Thyroid gland (tissue), 4 donors: ENCODE results near the gene TSHR. TPM values are rescaled to one million over a fixed set of nuclear protein-coding genes. Genes with fewer than 3 reads are reported as not detected.
A peak's percentile ranks its signal among the peaks of the same experiment; 100 is the strongest.

Experiments
- DNase-seq, 2 donors: peaks; one replicate each; pipeline ENCODE4 v3.0.0-alpha.2; 2019
- H3K27ac ChIP-seq, 3 donors: fragments of 200-600 bp; sonication (generic); 1 replicate in 2 of 3; 2 replicates in 1 of 3; pipeline ENCODE4 v1.5.1; 2016 to 2019; ENCODE audit warnings: mild to moderate bottlenecking in 1 of 3, moderate library complexity in 1 of 3
- H3K27me3 ChIP-seq: fragments of 200-600 bp; sonication (generic); one replicate; pipeline ENCODE4 v1.5.1; 2019
- H3K36me3 ChIP-seq, 2 donors: fragments of 200-600 bp; sonication (generic); one replicate each; pipeline ENCODE4 v1.5.1; 2016 to 2019
- H3K4me1 ChIP-seq, 2 donors: fragments of 200-600 bp; sonication (generic); one replicate each; pipeline ENCODE4 v1.5.1; 2017 to 2019
- H3K4me3 ChIP-seq, 3 donors: fragments of 200-600 bp; sonication (generic); replicated peaks in 1 of 3; 1 replicate in 2 of 3; 2 replicates in 1 of 3; pipeline ENCODE4 v1.5.1; 2016; ENCODE audit warnings: mild to moderate bottlenecking in 1 of 3
- H3K9me3 ChIP-seq: fragments of 200-600 bp; sonication (generic); one replicate; pipeline ENCODE4 v1.5.1; 2017
- POLR2A ChIP-seq, 2 donors: fragments of 450-650 bp; IDR thresholded peaks; one replicate each; pipeline ENCODE4 v1.6.1; 2017; ENCODE audit warnings: antibody characterized with exemption in 2 of 2, mild to moderate bottlenecking in 2 of 2, moderate library complexity in 1 of 2
- WGBS, 2 donors: methylation state at CpG; one replicate each; pipeline ENCODE4 v1.1.5; 2017; 5-methylcytosine and 5-hydroxymethylcytosine counted together
- intact Hi-C: fragments of 100-400 bp; cut with DNase I; formaldehyde crosslinking; loops from one replicate; pipeline ENCODE4 v1.15.1; 2023
- total RNA-seq, 4 donors: library from RNA; depleted of rRNA; stranded (reverse); fragments of >200 nt; gene quantifications; one replicate each; pipeline ENCODE4 v1.2.3, GENCODE V29; 2016
- TF ChIP-seq, protein P1 (sequence below), 6 experiments: fragments of 200-600 bp in 3 of 6; fragments of 450-650 bp in 3 of 6; sonication (generic) in 3 of 6; IDR thresholded peaks; one replicate each; pipeline ENCODE4 v1.5.1; 2016 to 2019; ENCODE audit warnings: antibody characterized with exemption in 6 of 6, mild to moderate bottlenecking in 2 of 6, inconsistent platforms in 1 of 6, moderate library complexity in 1 of 6

The TSHR gene
- total RNA-seq, 4 donors from 2014 or later, result 551 to 711 (median 608) TPM

DNA sequence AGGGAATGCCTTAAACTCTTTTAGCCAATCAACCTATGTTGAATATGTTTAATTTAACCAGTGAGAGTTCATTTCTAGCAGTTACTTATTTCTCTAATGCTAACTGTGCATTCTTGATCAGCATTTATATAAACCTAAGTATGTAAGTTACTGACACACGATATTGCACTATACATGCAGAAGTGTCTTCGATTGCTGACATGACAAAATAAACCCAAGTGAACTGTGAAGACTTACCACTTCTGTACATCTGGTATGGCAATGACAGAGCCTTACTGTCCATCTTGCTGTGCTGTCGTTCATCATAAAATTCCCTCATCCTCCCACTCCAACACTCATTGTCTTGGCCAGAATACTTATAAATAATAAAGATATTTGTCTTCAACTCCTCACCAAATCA, 131.8 kb downstream of the TSHR start:
- H3K4me3 ChIP-seq, result no peak overlapping the region
- 59 to 75% methylated on average over 3 of the region's 3 CpGs for WGBS, 2 donors
- H3K9me3 ChIP-seq, result no peaks in the 10 kb centered on the region
- intact Hi-C loops, result no loop called here
- H3K36me3 ChIP-seq, result peaks cover 0 to 2% of the 10 kb centered on the region in 2 donors
- no peak for DNase-seq
- H3K4me1 ChIP-seq, result peaks cover 31 to 42% of the 10 kb centered on the region in 2 donors
- TF ChIP-seq POLR2A (IDR thresholded peaks at IDR 0.05), result no peak
- TF ChIP-seq, protein P1, sequence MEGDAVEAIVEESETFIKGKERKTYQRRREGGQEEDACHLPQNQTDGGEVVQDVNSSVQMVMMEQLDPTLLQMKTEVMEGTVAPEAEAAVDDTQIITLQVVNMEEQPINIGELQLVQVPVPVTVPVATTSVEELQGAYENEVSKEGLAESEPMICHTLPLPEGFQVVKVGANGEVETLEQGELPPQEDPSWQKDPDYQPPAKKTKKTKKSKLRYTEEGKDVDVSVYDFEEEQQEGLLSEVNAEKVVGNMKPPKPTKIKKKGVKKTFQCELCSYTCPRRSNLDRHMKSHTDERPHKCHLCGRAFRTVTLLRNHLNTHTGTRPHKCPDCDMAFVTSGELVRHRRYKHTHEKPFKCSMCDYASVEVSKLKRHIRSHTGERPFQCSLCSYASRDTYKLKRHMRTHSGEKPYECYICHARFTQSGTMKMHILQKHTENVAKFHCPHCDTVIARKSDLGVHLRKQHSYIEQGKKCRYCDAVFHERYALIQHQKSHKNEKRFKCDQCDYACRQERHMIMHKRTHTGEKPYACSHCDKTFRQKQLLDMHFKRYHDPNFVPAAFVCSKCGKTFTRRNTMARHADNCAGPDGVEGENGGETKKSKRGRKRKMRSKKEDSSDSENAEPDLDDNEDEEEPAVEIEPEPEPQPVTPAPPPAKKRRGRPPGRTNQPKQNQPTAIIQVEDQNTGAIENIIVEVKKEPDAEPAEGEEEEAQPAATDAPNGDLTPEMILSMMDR (IDR thresholded peaks at IDR 0.05), result no peak
- peak overlapping the region in 1 of 3 donors; percentile 3 for H3K27ac ChIP-seq
- no peaks in the 10 kb centered on the region for H3K27me3 ChIP-seq

DNA sequence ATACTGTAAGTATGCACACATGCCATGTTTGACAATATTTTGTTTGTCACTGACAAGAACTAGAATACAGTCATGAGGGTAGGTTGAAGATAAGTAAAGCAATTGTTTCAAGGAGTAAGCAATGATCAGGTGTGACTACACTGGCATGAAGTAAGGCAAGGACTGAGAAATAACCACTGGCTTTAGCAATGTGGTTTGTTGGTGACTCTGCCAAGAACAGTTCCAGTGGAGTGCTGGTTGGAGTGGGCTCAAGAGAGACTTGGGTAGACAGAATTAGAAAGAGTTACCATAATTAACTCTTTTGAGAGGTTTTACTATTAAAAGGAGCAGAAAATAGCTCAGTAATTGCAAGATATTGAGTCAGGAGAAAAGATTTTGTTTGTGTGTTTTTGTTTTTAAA, 135.7 kb downstream of the TSHR start:
- Histone ChIP-seq H3K27ac (peak overlapping the region; percentile 62 to 73 (median 68)), H3K4me1 (peaks cover 26 to 40% of the 10 kb centered on the region in 2 donors), H3K36me3 (peaks cover 0 to 23% of the 10 kb centered on the region in 2 donors), H3K9me3 (no peaks in the 10 kb centered on the region), H3K27me3 (no peaks in the 10 kb centered on the region), H3K4me3 (no peak overlapping the region)
- DNase-seq, result peak; percentile 74 to 75
- intact Hi-C loops, result no loop called here
- TF ChIP-seq, protein P1 (IDR thresholded peaks at IDR 0.05), result no peak
- TF ChIP-seq POLR2A (IDR thresholded peaks at IDR 0.05), result no peak

DNA sequence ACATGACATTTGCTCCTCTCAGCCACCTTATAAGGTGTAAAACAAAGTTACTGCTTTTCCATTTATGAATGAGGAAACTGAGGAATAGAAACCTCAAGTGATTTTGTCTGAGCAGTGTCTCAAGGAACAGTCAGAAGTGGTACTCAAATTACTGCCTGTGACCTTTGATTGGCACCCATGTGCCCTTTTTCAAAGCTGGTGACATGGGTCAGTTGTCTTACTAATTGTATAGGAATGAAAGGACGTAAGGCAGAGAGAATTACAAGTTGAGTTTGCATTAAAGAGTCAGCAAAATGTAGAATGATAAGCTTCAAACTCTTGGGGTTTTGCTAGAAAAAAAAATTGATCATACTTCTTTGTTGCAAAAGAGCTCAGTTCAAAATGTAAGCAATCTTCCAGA, 136.2 kb downstream of the TSHR start:
- Histone ChIP-seq H3K4me1 (peaks cover 26 to 40% of the 10 kb centered on the region in 2 donors), H3K9me3 (no peaks in the 10 kb centered on the region), H3K27me3 (no peaks in the 10 kb centered on the region), H3K27ac (peak overlapping the region; percentile 14 to 73 (median 44)), H3K36me3 (peaks cover 4 to 25% of the 10 kb centered on the region in 2 donors), H3K4me3 (no peak overlapping the region)
- no peak for DNase-seq
- WGBS, 2 donors, result 64 to 80% methylated on average over 1 of the region's 1 CpG
- intact Hi-C loops, result no loop called here
- TF ChIP-seq, protein P1 (IDR thresholded peaks at IDR 0.05), result no peak

DNA sequence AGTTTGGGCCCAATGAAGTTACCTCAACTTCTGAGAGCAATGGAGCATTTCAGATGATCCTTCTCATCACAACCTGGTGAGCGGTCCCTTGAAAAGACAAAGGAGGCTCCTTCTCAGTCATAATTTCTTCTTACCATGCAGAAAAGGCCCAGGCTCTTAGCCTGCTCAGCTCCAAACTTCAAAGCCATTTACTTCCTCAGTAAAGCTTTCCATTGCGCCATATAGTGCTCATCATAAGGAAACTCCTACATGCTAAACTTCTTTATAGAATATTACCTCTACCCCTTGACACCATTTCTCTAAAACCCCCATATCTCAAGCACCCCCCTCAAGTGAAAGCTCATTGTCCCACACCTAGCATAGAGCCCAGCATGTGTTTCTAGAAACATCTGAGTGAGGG, 138.2 kb downstream of the TSHR start:
- H3K4me1 ChIP-seq, result peaks cover 26 to 40% of the 10 kb centered on the region in 2 donors
- DNase-seq, result no peak
- no peak for TF ChIP-seq POLR2A (IDR thresholded peaks at IDR 0.05)
- TF ChIP-seq, protein P1 (IDR thresholded peaks at IDR 0.05), result no peak
- H3K27me3 ChIP-seq, result no peaks in the 10 kb centered on the region
- no peaks in the 10 kb centered on the region for H3K9me3 ChIP-seq
- intact Hi-C loops, result no loop called here
- peaks cover 17 to 32% of the 10 kb centered on the region in 2 donors for H3K36me3 ChIP-seq
- H3K27ac ChIP-seq, result peak overlapping the region in 1 of 3 donors; percentile 73
- WGBS, 2 donors, result 93 to 95% methylated on average over 2 of the region's 2 CpGs
- H3K4me3 ChIP-seq, result no peak overlapping the region

DNA sequence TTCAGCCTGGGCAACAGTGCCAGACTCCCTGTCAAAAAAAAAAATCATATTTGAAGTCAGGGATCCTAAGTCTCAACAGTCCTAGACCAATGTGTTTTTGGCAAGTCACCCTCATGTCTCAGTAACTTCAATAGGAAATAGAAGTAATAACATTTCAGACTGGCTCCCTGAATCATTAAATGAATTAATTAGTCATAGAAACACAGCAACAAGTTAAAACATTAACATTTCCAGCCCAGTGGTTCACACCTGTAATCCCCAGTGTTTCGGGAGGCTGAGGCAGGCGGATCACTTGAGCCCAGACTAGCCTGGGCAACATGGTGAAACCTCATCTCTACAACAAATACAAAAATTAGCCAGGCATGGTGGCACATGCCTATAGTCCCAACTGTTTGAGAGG, 140.1 kb downstream of the TSHR start:
- WGBS, 2 donors, result 89 to 100% methylated on average over 2 of the region's 2 CpGs

More for the DNA sequence above, 140.1 kb downstream of the TSHR start:
- no peak for DNase-seq
- H3K4me1 ChIP-seq, result peaks cover 12 to 26% of the 10 kb centered on the region in 2 donors
- no peaks in the 10 kb centered on the region for H3K9me3 ChIP-seq
- TF ChIP-seq, protein P1 (IDR thresholded peaks at IDR 0.05), result no peak
- TF ChIP-seq POLR2A (IDR thresholded peaks at IDR 0.05), result no peak
- no peaks in the 10 kb centered on the region for H3K27me3 ChIP-seq
- H3K4me3 ChIP-seq, result no peak overlapping the region
- H3K36me3 ChIP-seq, result peaks cover 26 to 42% of the 10 kb centered on the region in 2 donors
- peak overlapping the region in 2 of 3 donors; percentile 27 to 71 for H3K27ac ChIP-seq
- intact Hi-C loops, result loop anchor here (5.0 kb wide), 1 partner anchor 47 kb away; no protein-coding TSS in a partner anchor
